ENCODE results near the gene MBL2.

MBL2 gene

DNA sequence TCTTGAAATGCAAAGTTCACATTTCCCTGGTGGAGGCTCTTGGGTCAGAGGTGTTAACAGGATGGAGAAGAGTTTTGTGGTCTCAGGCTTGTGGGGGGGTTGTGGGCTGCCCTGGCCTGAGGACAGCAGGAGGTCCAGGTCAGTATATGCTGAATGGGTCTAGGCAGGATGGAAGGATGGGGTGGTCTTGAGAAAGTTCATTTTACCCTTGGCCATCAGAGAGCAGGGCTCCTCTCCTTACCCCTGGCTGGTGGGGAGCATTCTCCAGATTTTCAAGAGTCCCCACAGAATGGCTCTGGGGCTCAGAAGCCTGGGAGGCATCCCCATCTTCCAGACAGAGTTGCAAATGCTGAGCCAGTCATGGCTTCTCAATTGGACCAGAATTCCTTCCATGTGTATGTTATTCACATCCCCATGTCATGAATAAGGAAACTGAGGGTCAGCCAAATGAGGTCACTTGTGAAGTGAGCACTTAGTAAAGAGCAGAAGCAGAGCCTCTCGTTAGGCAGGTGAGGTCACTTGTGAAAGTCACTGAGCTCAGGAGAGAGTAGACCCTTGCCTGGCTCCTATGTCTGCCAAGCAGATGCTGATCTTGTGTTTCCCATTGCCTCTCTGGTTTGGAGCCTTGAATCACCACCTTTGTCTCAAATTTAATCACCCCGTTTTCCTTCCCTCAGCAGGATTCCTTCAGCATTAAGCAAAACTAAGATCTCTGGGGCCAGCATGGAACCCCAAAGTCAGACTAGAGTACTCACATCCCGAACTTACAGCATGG lies 33.0 kb downstream of the MBL2 start:
- no peak for DNase-seq

GRCh38 chr10:52738951-52739350 lies 33.6 kb downstream of the MBL2 start:
- no peak for DNase-seq

GRCh38 chr10:52729271-52730104 lies 43.1 kb downstream of the MBL2 start:
- DNase-seq = peak; percentile 27

- no peak for DNase-seq
Measured at GRCh38 chr10:52720018-52720417, 52.6 kb downstream of the MBL2 start.

Data from kidney glomerular epithelial cell (primary cell).